NB4 (cell line): ENCODE results near the gene CTNNA2.
"Not testable (repeated sequence)": the region's sequence is repeated elsewhere in the genome, so short reads cannot be mapped to it uniquely, and the experiment has no call there.

ENCODE experiments used
- DNase-seq: peaks from one replicate; pipeline ENCODE4 v3.0.0; 2010; ENCODE audit warnings: low read depth
- H3K4me3 ChIP-seq: one replicate; pipeline ENCODE4 v1.5.1; 2011; ENCODE audit warnings: mild to moderate bottlenecking, low read depth, low read length, moderate library complexity
- MAX ChIP-seq: IDR thresholded peaks from 2 replicates; pipeline ENCODE4 v1.6.1; 2011; ENCODE audit warnings: low read depth, low read length
- MYC ChIP-seq: IDR thresholded peaks from 2 replicates; pipeline ENCODE4 v1.6.1; 2011; ENCODE audit warnings: low read depth, low read length
- POLR2A ChIP-seq: IDR thresholded peaks from 2 replicates; pipeline ENCODE4 v1.6.1; 2011; ENCODE audit warnings: mild to moderate bottlenecking; ENCODE audit not compliant: insufficient read length; ENCODE audit errors: extremely low read depth
- TF ChIP-seq, protein P1 (sequence below): IDR thresholded peaks from one replicate; pipeline ENCODE4 v1.5.1; 2012; ENCODE audit warnings: low read depth, low read length

CTNNA2 gene

GRCh38 chr2:80026040-80026729 is 513.3 kb downstream of the CTNNA2 start:
- DNase-seq, result no peak
- H3K4me3 ChIP-seq, result no peak overlapping the region
- no peak for TF ChIP-seq POLR2A
- TF ChIP-seq MYC, result no peak
- no peak for TF ChIP-seq MAX
- TF ChIP-seq, protein P1, sequence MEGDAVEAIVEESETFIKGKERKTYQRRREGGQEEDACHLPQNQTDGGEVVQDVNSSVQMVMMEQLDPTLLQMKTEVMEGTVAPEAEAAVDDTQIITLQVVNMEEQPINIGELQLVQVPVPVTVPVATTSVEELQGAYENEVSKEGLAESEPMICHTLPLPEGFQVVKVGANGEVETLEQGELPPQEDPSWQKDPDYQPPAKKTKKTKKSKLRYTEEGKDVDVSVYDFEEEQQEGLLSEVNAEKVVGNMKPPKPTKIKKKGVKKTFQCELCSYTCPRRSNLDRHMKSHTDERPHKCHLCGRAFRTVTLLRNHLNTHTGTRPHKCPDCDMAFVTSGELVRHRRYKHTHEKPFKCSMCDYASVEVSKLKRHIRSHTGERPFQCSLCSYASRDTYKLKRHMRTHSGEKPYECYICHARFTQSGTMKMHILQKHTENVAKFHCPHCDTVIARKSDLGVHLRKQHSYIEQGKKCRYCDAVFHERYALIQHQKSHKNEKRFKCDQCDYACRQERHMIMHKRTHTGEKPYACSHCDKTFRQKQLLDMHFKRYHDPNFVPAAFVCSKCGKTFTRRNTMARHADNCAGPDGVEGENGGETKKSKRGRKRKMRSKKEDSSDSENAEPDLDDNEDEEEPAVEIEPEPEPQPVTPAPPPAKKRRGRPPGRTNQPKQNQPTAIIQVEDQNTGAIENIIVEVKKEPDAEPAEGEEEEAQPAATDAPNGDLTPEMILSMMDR, result no peak

DNA sequence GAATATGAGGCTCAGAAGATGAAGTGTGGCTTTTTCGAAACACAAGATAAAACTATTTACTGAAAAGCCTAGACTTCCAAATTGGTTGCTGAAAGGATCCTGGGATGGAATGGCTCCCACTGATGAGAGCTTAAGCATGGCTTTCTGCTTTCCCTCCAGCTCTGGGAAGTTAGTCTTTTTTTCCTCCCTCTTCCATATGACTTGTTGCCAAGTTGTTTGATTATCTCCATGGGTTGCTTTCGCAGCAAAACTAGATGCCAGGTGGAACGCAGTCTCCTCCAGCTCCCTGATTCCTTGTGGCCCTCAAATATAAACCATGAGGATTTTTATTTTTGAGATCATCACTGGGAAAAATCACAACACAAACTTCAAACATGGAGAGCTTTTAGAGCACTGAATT is 515.2 kb downstream of the CTNNA2 start:
- H3K4me3 ChIP-seq, result no peak overlapping the region
- DNase-seq, result no peak
- TF ChIP-seq POLR2A (no peak), MYC (no peak), MAX (no peak)
- TF ChIP-seq, protein P1, result no peak

- H3K4me3 ChIP-seq, result no peak overlapping the region
- DNase-seq, result no peak
- TF ChIP-seq MYC, result no peak
- TF ChIP-seq, protein P1, result no peak
- TF ChIP-seq MAX, result no peak
- TF ChIP-seq POLR2A, result no peak
These were observed 515.7 kb downstream of the CTNNA2 start for GRCh38 chr2:80028584-80028983.

DNA sequence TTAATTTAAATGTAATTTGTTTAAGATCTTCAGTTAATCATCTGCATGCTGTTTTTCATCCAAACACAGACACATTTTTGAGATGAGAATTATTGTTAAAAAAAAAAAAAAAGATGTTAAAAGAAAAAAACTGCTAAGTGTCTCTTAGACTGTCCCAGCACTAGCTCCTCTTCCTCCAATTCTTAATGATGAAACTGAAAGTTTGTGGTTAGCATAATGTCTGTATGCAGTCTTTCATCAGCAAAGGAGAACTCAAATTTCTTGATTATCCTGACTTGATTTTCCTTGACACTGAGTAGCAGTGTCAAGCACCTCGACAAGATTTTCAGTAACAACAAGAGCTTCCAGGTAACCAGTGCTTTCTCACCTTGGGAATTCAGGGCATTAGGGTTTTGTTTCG is 517.3 kb downstream of the CTNNA2 start:
- TF ChIP-seq, protein P1, result no peak
- TF ChIP-seq POLR2A (no peak), MYC (no peak), MAX (no peak)
- DNase-seq, result no peak
- H3K4me3 ChIP-seq, result no peak overlapping the region

DNA sequence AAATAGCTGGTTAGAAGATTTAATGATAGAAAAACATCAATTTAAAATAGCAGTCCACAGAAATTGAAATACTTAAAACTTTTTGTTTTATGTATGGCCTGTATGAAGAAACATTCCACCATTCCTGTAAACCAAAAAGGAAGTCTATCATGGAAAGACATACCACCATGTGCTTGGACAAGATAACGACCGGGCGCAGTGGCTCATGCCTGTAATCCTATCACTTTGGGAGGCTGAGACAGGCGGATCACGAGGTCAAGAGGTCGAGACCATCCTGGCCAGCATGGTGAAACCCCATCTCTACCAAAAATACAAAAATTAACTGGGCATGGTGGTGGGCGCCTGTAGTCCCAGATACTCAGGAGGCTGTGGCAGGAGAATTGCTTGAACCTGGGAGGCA is 519.8 kb downstream of the CTNNA2 start:
- not testable (repeated sequence) for H3K4me3 ChIP-seq, DNase-seq

GRCh38 chr2:80035749-80036285 is 523.0 kb downstream of the CTNNA2 start:
- no peak overlapping the region for H3K4me3 ChIP-seq
- TF ChIP-seq MAX (no peak), MYC (no peak), POLR2A (no peak)
- TF ChIP-seq, protein P1, result no peak
- DNase-seq, result no peak
